ENCODE measurements around the gene DOC2A.
"Not testable (repeated sequence)": the region's sequence is repeated elsewhere in the genome, so short reads cannot be mapped to it uniquely, and the experiment has no call there.

The DOC2A gene

DNA sequence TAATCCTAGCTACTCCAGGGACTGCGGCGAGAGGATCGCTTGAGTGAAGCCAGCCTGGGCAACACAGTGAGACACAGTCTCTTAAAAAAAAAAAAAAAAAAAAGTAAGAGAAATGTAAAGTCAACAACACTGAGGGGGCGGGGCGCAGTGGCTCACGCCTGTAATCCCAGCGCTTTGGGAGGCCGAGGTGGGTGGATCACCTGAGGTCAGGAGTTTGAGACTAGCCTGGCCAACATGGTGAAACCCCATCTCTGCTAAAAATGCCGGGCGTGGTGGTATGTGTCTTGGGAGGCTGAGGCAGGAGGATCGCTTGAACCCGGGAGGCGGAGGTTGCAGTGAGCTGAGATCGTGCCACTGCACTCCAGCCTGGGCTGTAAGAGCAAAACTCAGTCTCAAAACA, 1.8 kb upstream of the DOC2A start:
- not testable (repeated sequence) for H3K36me3 ChIP-seq (ENCODE audit: control insufficient read depth in 1 of 2, insufficient read depth in 2 of 2, low read depth in 1 of 2, low read length in 2 of 2); DNase-seq; H2BK15ac ChIP-seq (ENCODE audit: low read depth, poor library complexity, severe bottlenecking); H3K4ac ChIP-seq (ENCODE audit: low read depth in 1 of 2, low read length in 2 of 2); H3K23ac ChIP-seq (ENCODE audit: low read length in 2 of 2); H3K4me2 ChIP-seq (ENCODE audit: low read length, poor library complexity, severe bottlenecking); H3K14ac ChIP-seq (ENCODE audit: low read length in 2 of 2); H3K9ac ChIP-seq (ENCODE audit: low read length); H3K27ac ChIP-seq (ENCODE audit: low read length, poor library complexity, severe bottlenecking); H4K8ac ChIP-seq (ENCODE audit: low read length); H3K18ac ChIP-seq (ENCODE audit: low read depth in 1 of 2, low read length in 2 of 2); H3K9me3 ChIP-seq (ENCODE audit: control insufficient read depth, low read length); H2BK5ac ChIP-seq (ENCODE audit: low read depth, low read length, poor library complexity, severe bottlenecking); H2BK12ac ChIP-seq (ENCODE audit: low read length in 2 of 2); H2AFZ ChIP-seq (ENCODE audit: low read depth, low read length); H2AK5ac ChIP-seq (ENCODE audit: low read length, severe bottlenecking); H2BK120ac ChIP-seq (ENCODE audit: low read depth, low read length); H4K91ac ChIP-seq (ENCODE audit: low read length); H3K4me3 ChIP-seq (ENCODE audit: insufficient read depth in 1 of 2, low read depth in 1 of 2, low read length in 2 of 2); H3K79me1 ChIP-seq (replicated peaks; ENCODE audit: low read length, poor library complexity, severe bottlenecking)
- whole genome bisulfite sequencing, result 91% methylated on average over 11 of the region's 14 CpGs
- H3K27me3 ChIP-seq (ENCODE audit: control insufficient read depth in 1 of 2, insufficient read depth in 1 of 2, low read length in 2 of 2), result peaks cover 38 to 43% of the 10 kb centered on the region in 2 experiments
- H3K4me1 ChIP-seq (ENCODE audit: control insufficient read depth, insufficient read depth, low read depth, low read length), result peaks cover 19% of the 10 kb centered on the region

DNA sequence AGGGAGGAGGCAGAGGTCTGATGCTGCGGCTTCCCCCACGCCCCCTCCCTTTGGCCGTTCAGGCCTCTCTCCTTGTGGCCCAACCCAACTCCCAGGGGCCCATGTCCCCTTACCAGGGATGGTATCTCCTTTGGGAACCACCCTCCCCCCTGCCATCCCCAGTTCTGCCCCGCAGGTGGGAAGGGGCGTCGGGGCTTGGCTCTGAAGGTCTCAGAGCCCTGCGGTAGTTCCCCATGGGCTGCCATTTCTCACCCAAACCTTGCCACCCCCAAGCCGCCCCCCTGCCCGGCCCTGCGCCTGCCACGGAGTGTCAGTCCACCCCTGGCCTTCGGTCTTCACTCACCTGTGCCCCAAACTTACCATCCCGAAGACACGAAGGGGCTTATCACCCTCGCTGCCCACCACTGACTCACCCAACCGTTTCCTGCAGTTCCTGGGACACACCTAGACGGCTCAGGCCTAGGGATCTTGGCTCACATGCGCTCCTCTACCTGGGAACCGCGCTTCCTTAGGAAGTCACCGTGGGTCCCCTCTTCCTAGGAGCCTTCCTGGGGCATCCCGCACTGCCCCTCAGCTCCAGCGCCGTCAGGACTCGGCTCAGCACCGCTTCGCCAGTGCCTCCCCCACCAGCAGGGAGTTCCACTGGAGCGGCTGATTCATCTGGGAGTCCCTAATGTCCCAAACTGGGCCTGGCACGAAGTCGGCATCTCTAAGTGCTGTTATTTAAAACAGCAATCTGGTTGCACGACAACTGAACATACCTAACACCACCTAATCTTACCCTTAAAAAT, 1.1 kb upstream of the DOC2A start:
- no peak overlapping the region for H2BK12ac ChIP-seq (ENCODE audit: low read length in 2 of 2)
- H2BK15ac ChIP-seq (ENCODE audit: low read depth, poor library complexity, severe bottlenecking), result no peak overlapping the region
- 15% methylated on average over 31 of the region's 31 CpGs for WGBS
- no peak overlapping the region for H4K91ac ChIP-seq (ENCODE audit: low read length)
- DNase-seq, result no peak
- H3K18ac ChIP-seq (ENCODE audit: low read depth in 1 of 2, low read length in 2 of 2), result no peak overlapping the region
- H3K23ac ChIP-seq (ENCODE audit: low read length in 2 of 2), result no peak overlapping the region
- H3K9ac ChIP-seq (ENCODE audit: low read length), result no peak overlapping the region
- H3K9me3 ChIP-seq (ENCODE audit: control insufficient read depth, low read length), result no peaks in the 10 kb centered on the region
- H2BK5ac ChIP-seq (ENCODE audit: low read depth, low read length, poor library complexity, severe bottlenecking), result no peak overlapping the region
- H3K79me1 ChIP-seq (replicated peaks; ENCODE audit: low read length, poor library complexity, severe bottlenecking), result no peaks in the 10 kb centered on the region
- H2AK5ac ChIP-seq (ENCODE audit: low read length, severe bottlenecking), result no peak overlapping the region
- H4K8ac ChIP-seq (ENCODE audit: low read length), result no peak overlapping the region
- no peak overlapping the region for H3K14ac ChIP-seq (ENCODE audit: low read length in 2 of 2)
- peaks cover 38 to 49% of the 10 kb centered on the region in 2 experiments for H3K27me3 ChIP-seq (ENCODE audit: control insufficient read depth in 1 of 2, insufficient read depth in 1 of 2, low read length in 2 of 2)
- H3K4me3 ChIP-seq (ENCODE audit: insufficient read depth in 1 of 2, low read depth in 1 of 2, low read length in 2 of 2), result no peak overlapping the region
- H3K4me2 ChIP-seq (ENCODE audit: low read length, poor library complexity, severe bottlenecking), result no peak overlapping the region
- no peak overlapping the region for H2BK120ac ChIP-seq (ENCODE audit: low read depth, low read length)
- no peak overlapping the region for H3K27ac ChIP-seq (ENCODE audit: low read length, poor library complexity, severe bottlenecking)
- no peak overlapping the region for H3K4ac ChIP-seq (ENCODE audit: low read depth in 1 of 2, low read length in 2 of 2)
- H3K36me3 ChIP-seq (ENCODE audit: control insufficient read depth in 1 of 2, insufficient read depth in 2 of 2, low read depth in 1 of 2, low read length in 2 of 2), result peaks cover 0 to 1% of the 10 kb centered on the region in 2 experiments
- peaks cover 19% of the 10 kb centered on the region for H3K4me1 ChIP-seq (ENCODE audit: control insufficient read depth, insufficient read depth, low read depth, low read length)
- no peak overlapping the region for H2AFZ ChIP-seq (ENCODE audit: low read depth, low read length)

DNA sequence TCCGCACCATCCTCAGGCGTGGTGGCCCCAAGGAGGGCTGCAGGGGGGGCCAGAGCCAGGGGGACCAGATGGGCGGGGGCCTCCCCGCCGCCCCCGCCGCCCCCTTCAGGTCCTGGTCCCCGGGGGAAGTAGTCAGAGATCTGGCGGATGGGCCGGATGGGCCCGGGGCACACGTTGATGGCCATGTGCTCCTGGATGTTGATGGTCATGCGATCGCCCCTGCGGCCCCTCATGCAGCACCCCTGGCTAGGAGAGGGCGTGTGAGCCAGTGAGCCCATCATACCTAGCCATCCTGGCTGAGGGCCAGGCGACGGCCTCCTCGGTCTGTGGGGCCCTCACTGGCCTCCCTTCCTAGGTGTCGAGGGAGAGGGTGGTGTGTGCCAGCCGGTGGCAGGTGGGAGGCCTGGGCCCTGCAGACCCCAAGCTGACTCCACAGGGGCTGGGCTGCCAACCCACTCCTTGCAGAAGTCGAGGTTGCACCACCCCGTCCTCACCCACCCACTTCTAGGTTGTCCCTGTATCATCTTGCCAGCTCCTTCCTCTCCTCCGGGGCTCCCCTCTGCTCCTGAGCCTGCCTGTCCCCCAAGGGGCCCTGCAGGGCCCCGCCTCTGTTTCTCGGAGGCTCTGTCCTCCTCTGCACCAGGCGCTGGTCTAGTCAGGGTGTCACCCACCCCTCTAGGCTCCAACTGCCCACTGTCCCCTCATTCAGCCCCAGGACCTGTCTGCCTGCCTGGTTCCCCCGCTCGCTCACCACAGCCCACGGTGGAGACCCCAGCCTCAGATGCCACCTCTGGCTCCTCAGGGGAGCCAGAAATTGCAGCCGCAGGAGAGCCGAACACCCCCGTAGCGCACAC, 610 bp downstream of the DOC2A start:
- no peak overlapping the region for H2AK5ac ChIP-seq (ENCODE audit: low read length, severe bottlenecking)
- H3K36me3 ChIP-seq (ENCODE audit: control insufficient read depth in 1 of 2, insufficient read depth in 2 of 2, low read depth in 1 of 2, low read length in 2 of 2), result peaks cover 0 to 17% of the 10 kb centered on the region in 2 experiments
- H4K91ac ChIP-seq (ENCODE audit: low read length), result no peak overlapping the region
- peak overlapping the region; percentile 90 for H3K4me2 ChIP-seq (ENCODE audit: low read length, poor library complexity, severe bottlenecking)
- no peak overlapping the region for H3K23ac ChIP-seq (ENCODE audit: low read length in 2 of 2)
- DNase-seq, result no peak
- no peak overlapping the region for H4K8ac ChIP-seq (ENCODE audit: low read length)
- no peak overlapping the region for H3K14ac ChIP-seq (ENCODE audit: low read length in 2 of 2)
- peaks cover 33 to 44% of the 10 kb centered on the region in 2 experiments for H3K27me3 ChIP-seq (ENCODE audit: control insufficient read depth in 1 of 2, insufficient read depth in 1 of 2, low read length in 2 of 2)
- H2BK15ac ChIP-seq (ENCODE audit: low read depth, poor library complexity, severe bottlenecking), result no peak overlapping the region
- peaks cover 20% of the 10 kb centered on the region for H3K4me1 ChIP-seq (ENCODE audit: control insufficient read depth, insufficient read depth, low read depth, low read length)
- peak overlapping the region; percentile 37 to 55 for H3K4me3 ChIP-seq (ENCODE audit: insufficient read depth in 1 of 2, low read depth in 1 of 2, low read length in 2 of 2)
- no peak overlapping the region for H2AFZ ChIP-seq (ENCODE audit: low read depth, low read length)
- no peak overlapping the region for H3K18ac ChIP-seq (ENCODE audit: low read depth in 1 of 2, low read length in 2 of 2)
- no peak overlapping the region for H3K27ac ChIP-seq (ENCODE audit: low read length, poor library complexity, severe bottlenecking)
- no peak overlapping the region for H2BK5ac ChIP-seq (ENCODE audit: low read depth, low read length, poor library complexity, severe bottlenecking)
- H3K9ac ChIP-seq (ENCODE audit: low read length), result no peak overlapping the region
- 46% methylated on average over 32 of the region's 34 CpGs for WGBS
- H3K4ac ChIP-seq (ENCODE audit: low read depth in 1 of 2, low read length in 2 of 2), result no peak overlapping the region
- H3K79me1 ChIP-seq (replicated peaks; ENCODE audit: low read length, poor library complexity, severe bottlenecking), result no peaks in the 10 kb centered on the region
- H2BK120ac ChIP-seq (ENCODE audit: low read depth, low read length), result no peak overlapping the region
- no peak overlapping the region for H2BK12ac ChIP-seq (ENCODE audit: low read length in 2 of 2)
- H3K9me3 ChIP-seq (ENCODE audit: control insufficient read depth, low read length), result no peaks in the 10 kb centered on the region

All from mesenchymal stem cell (in vitro differentiated cells and primary cell).